NCI-H524 treated with DMSO at 0.1 percent for 48 hours (cell line): ENCODE data around the gene NT5DC4.

Experiments used
- DNase-seq: peaks from one replicate; lab custom pipeline; 2025; lab: John Stamatoyannopoulos, UW

Gene NT5DC4

GRCh38 chr2:112723547-112723940, 2.7 kb downstream of the NT5DC4 start:
- DNase-seq: no peak

GRCh38 chr2:112723995-112724394, 3.2 kb downstream of the NT5DC4 start:
- no peak for DNase-seq

GRCh38 chr2:112724591-112725525, 4.0 kb downstream of the NT5DC4 start:
- DNase-seq: no peak

GRCh38 chr2:112725545-112726457, 5.0 kb downstream of the NT5DC4 start:
- DNase-seq: no peak

GRCh38 chr2:112726487-112727190, 5.8 kb downstream of the NT5DC4 start:
- peak; percentile 7 for DNase-seq

- DNase-seq: no peak
These were observed 6.6 kb downstream of the NT5DC4 start for GRCh38 chr2:112727276-112728028.

GRCh38 chr2:112728029-112728362, 7.2 kb downstream of the NT5DC4 start:
- no peak for DNase-seq

- DNase-seq: no peak
These were observed 7.8 kb downstream of the NT5DC4 start for GRCh38 chr2:112728378-112729175.

GRCh38 chr2:112730216-112730615, 9.4 kb downstream of the NT5DC4 start:
- DNase-seq: no peak

GRCh38 chr2:112730791-112731190, 10.0 kb downstream of the NT5DC4 start:
- DNase-seq: no peak

- DNase-seq: no peak
These were observed 10.7 kb downstream of the NT5DC4 start for GRCh38 chr2:112731479-112731878.

GRCh38 chr2:112733456-112733855, 12.6 kb downstream of the NT5DC4 start:
- DNase-seq: no peak

- no peak for DNase-seq
These were observed 13.1 kb downstream of the NT5DC4 start for GRCh38 chr2:112733871-112734270.

GRCh38 chr2:112737542-112738232, 16.9 kb downstream of the NT5DC4 start:
- DNase-seq: no peak

- DNase-seq: no peak
These were observed 19.7 kb downstream of the NT5DC4 start for GRCh38 chr2:112740527-112740926.

- DNase-seq: no peak
These were observed 29.1 kb downstream of the NT5DC4 start for GRCh38 chr2:112749755-112750559.

- no peak for DNase-seq
These were observed 29.7 kb downstream of the NT5DC4 start for GRCh38 chr2:112750560-112750843.

- DNase-seq: no peak
These were observed 30.8 kb downstream of the NT5DC4 start for GRCh38 chr2:112751451-112752197.

GRCh38 chr2:112752667-112753066, 31.8 kb downstream of the NT5DC4 start:
- no peak for DNase-seq
